Muscle of back (tissue), 11 donors: ENCODE data around the gene RPP14. TPM values are rescaled to one million over a fixed set of nuclear protein-coding genes. Genes with fewer than 3 reads are reported as not detected.
"Not testable (repeated sequence)": the region's sequence is repeated elsewhere in the genome, so short reads cannot be mapped to it uniquely, and the experiment has no call there.

Source experiments
- DNase-seq, 3 donors: peaks; one replicate each; pipeline versions ENCODE4 v3.0.0 to v3.0.0-alpha.2; 2013
- polyA plus RNA-seq, 10 donors: library from polyadenylated mRNA; unstranded; fragments of 120-200 nt; gene quantifications; one replicate each; pipeline ENCODE4 v1.2.1, GENCODE V29; 2013; ENCODE audit not compliant: insufficient read length in 10 of 10

Gene RPP14
- polyA plus RNA-seq, 10 donors: 14.2 to 27.0 (median 20.3) TPM

- no peak for DNase-seq
These were observed 23.3 kb downstream of the RPP14 start for GRCh38 chr3:58329150-58329921.

GRCh38 chr3:58329922-58330413, 23.9 kb downstream of the RPP14 start:
- DNase-seq: no peak

- DNase-seq: no peak
These were observed 25.6 kb downstream of the RPP14 start for GRCh38 chr3:58331593-58332152.

GRCh38 chr3:58332575-58333188, 26.6 kb downstream of the RPP14 start, which contains the start of gene PXK:
Gene PXK (plus strand): TSS chr3:58332892. CDS start chr3:58332989, 97 bp downstream.
- peak; percentile 80 to 95 (median 85) for DNase-seq

- DNase-seq: peak in 2 of 3 donors; percentile 30 to 71
These were observed 27.4 kb downstream of the RPP14 start for GRCh38 chr3:58333206-58334012.

GRCh38 chr3:58334013-58334321, 27.9 kb downstream of the RPP14 start:
- no peak for DNase-seq

GRCh38 chr3:58334506-58334884, 28.4 kb downstream of the RPP14 start:
- DNase-seq: no peak

- no peak for DNase-seq
These were observed 29.6 kb downstream of the RPP14 start for GRCh38 chr3:58335652-58335947.

- peak in 1 of 3 donors; percentile 77 for DNase-seq
These were observed 30.3 kb downstream of the RPP14 start for GRCh38 chr3:58336135-58336882.

- no peak for DNase-seq
These were observed 31.1 kb downstream of the RPP14 start for GRCh38 chr3:58337190-58337589.

GRCh38 chr3:58339146-58339545, 33.1 kb downstream of the RPP14 start:
- not testable (repeated sequence) for DNase-seq

GRCh38 chr3:58340594-58341244, 34.7 kb downstream of the RPP14 start:
- no peak for DNase-seq

GRCh38 chr3:58341376-58341775, 35.3 kb downstream of the RPP14 start:
- DNase-seq: no peak

- no peak for DNase-seq
These were observed 36.6 kb downstream of the RPP14 start for GRCh38 chr3:58342676-58343075.

GRCh38 chr3:58345457-58345856, 39.4 kb downstream of the RPP14 start:
- no peak for DNase-seq

GRCh38 chr3:58346368-58346767, 40.3 kb downstream of the RPP14 start:
- DNase-seq: no peak

- DNase-seq: no peak
These were observed 41.9 kb downstream of the RPP14 start for GRCh38 chr3:58347984-58348383.

GRCh38 chr3:58349792-58350626, 44.0 kb downstream of the RPP14 start:
- DNase-seq: no peak

- no peak for DNase-seq
These were observed 44.6 kb downstream of the RPP14 start for GRCh38 chr3:58350627-58351013.

GRCh38 chr3:58351920-58352319, 45.9 kb downstream of the RPP14 start:
- no peak for DNase-seq
